Small intestine (tissue), 7 donors: Measurements from ENCODE around the gene NUP42. TPM values are rescaled to one million over a fixed set of nuclear protein-coding genes. Genes with fewer than 3 reads are reported as not detected.
"Not testable (repeated sequence)": the region's sequence is repeated elsewhere in the genome, so short reads cannot be mapped to it uniquely, and the experiment has no call there.

Source experiments
- DNase-seq, 2 donors: peaks; one replicate each; pipeline versions ENCODE4 v3.0.0 to v3.0.0-alpha.2; 2013
- FAIRE-seq: peaks from 2 replicates; lab custom pipeline; 2012; peaks lifted over from hg19 to GRCh38; lab: Jason Lieb, UNC
- H3K27ac ChIP-seq, 3 donors: one replicate each; pipeline ENCODE4 v1.5.1; 2013; ENCODE audit warnings: low read length in 2 of 3, mild to moderate bottlenecking in 2 of 3, control low read depth in 1 of 3, inconsistent platforms in 1 of 3, low read depth in 1 of 3, moderate library complexity in 1 of 3
- H3K27me3 ChIP-seq, 3 donors: one replicate each; pipeline ENCODE4 v1.6.1; 2013; ENCODE audit warnings: low read length in 3 of 3, inconsistent platforms in 1 of 3; ENCODE audit not compliant: control insufficient read depth in 3 of 3, insufficient read depth in 3 of 3
- H3K36me3 ChIP-seq, 3 donors: one replicate each; pipeline ENCODE4 v1.6.1; 2013; ENCODE audit warnings: low read length in 3 of 3, inconsistent platforms in 1 of 3, low read depth in 1 of 3, mild to moderate bottlenecking in 1 of 3, moderate library complexity in 1 of 3; ENCODE audit not compliant: control insufficient read depth in 3 of 3, insufficient read depth in 2 of 3
- H3K4me1 ChIP-seq, 3 donors: one replicate each; pipeline ENCODE4 v1.6.1; 2013; ENCODE audit warnings: low read length in 2 of 3, inconsistent platforms in 1 of 3, low read depth in 1 of 3, mild to moderate bottlenecking in 1 of 3, moderate library complexity in 1 of 3; ENCODE audit not compliant: control insufficient read depth in 3 of 3, insufficient read depth in 2 of 3
- H3K4me3 ChIP-seq, 3 donors: one replicate each; pipeline ENCODE4 v1.5.1; 2013; ENCODE audit warnings: low read length in 3 of 3, control low read depth in 1 of 3, inconsistent platforms in 1 of 3, low read depth in 1 of 3, mild to moderate bottlenecking in 1 of 3, moderate library complexity in 1 of 3
- H3K9me3 ChIP-seq, 2 donors: one replicate each; pipeline ENCODE4 v1.6.1; 2013; ENCODE audit warnings: low read depth in 1 of 2, low read length in 1 of 2; ENCODE audit not compliant: control insufficient read depth in 2 of 2, insufficient read depth in 1 of 2
- WGBS, 3 donors: extraction: QIAGEN DNeasy Blood & Tissue Kit; methylation state at CpG; one replicate each; pipeline ENCODE4 v1.1.7; 2013; 5-methylcytosine and 5-hydroxymethylcytosine counted together
- polyA plus RNA-seq, 4 donors: library from polyadenylated mRNA; stranded (reverse) in 3 of 4; unstranded in 1 of 4; fragments of 200-250 nt in 3 of 4; fragments of 120-200 nt in 1 of 4; gene quantifications; one replicate each; pipeline versions ENCODE4 v1.2.1 to v1.2.3, GENCODE V29; 2013
- donor health status: healthy with polysubstance abuse.
- donor health status: control.
- donor health status: control.
- donor health status: Bipolar disorder and iron deficiency.
- donor health status: healthy.

The NUP42 gene
- polyA plus RNA-seq, 4 donors, result 25.1 to 46.6 (median 32.4) TPM

- 41 to 77% (median 55%) methylated on average over 1 of the region's 1 CpG for WGBS, 3 donors
- DNase-seq (no peak), FAIRE-seq (no peak)
- H3K27me3 ChIP-seq, result no peaks in the 10 kb centered on the region
- H3K36me3 ChIP-seq, result peaks cover 3 to 19% (median 3%) of the 10 kb centered on the region in 3 donors
- peaks cover 3 to 9% (median 7%) of the 10 kb centered on the region in 3 donors for H3K4me1 ChIP-seq
- H3K4me3 ChIP-seq, result no peak overlapping the region
- H3K9me3 ChIP-seq, result peaks cover 0 to 4% of the 10 kb centered on the region in 2 donors
- H3K27ac ChIP-seq, result no peak overlapping the region
Observed at GRCh38 chr7:23185980-23186379, 4.1 kb downstream of the NUP42 start.

GRCh38 chr7:23191022-23191421 is 9.2 kb downstream of the NUP42 start:
- peaks cover 3 to 42% (median 7%) of the 10 kb centered on the region in 3 donors for H3K36me3 ChIP-seq

DNA sequence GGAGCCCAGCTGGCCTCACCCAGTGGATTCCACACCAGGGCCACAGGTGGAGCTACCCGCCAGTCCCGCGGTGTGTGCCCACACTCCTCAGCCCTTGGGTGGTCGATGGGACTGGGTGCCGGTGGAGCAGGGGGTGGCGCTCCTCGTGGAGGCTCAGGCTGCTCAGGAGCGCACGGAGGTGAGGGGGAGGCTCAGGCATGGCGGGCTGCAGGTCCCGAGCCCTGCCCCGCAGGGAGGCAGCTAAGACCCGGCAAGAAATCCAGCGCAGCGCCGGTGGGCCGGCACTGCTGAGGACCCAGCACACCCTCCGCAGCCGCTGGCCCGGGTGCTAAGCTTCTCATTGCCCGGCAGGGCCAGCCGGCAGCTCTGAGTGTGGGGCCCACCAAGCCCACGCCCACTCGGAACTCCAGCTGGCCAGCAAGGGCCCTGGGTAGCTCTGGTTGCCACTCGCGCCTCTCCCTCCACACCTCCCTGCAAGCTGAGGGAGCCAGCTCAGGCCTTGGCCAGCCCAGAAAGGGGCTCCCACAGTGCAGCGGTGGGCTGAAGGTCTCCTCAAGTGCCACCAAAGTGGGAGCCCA is 11.9 kb downstream of the NUP42 start:
- not testable (repeated sequence) for H3K9me3 ChIP-seq, FAIRE-seq, H3K27me3 ChIP-seq, H3K4me1 ChIP-seq, H3K27ac ChIP-seq, H3K4me3 ChIP-seq, DNase-seq
- 95 to 98% (median 97%) methylated on average over 25 to 27 of the region's 27 CpGs for WGBS, 3 donors
- peaks cover 3 to 37% (median 7%) of the 10 kb centered on the region in 3 donors for H3K36me3 ChIP-seq

More at GRCh38 chr7:23191022-23191421, 9.2 kb downstream of the NUP42 start:
- FAIRE-seq (no peak), DNase-seq (no peak)
- no peak overlapping the region for H3K4me3 ChIP-seq
- H3K27me3 ChIP-seq, result no peaks in the 10 kb centered on the region
- 54 to 67% (median 57%) methylated on average over 2 of the region's 2 CpGs for WGBS, 3 donors
- no peaks in the 10 kb centered on the region for H3K4me1 ChIP-seq
- peaks cover 0 to 4% of the 10 kb centered on the region in 2 donors for H3K9me3 ChIP-seq
- H3K27ac ChIP-seq, result no peak overlapping the region

DNA sequence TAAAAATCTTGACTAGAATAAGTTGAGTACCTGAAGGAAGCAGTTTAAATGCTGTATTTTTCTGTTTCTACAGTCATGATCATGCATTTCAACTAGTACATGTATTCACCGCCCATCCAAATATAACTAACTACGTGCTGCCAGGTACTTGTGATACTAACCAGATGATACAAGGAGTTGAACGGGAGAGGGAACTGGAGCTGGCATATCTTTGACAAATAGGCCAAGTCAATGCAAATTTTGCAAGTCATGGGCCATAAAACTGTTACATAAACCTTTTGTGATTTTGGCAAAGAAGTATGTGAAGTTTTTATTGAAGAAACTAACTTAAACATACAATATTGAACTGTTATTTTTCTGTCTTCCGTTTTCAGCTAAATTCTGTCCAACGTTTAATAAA is 14.5 kb downstream of the NUP42 start:
- H3K9me3 ChIP-seq, result no peaks in the 10 kb centered on the region
- no peak overlapping the region for H3K27ac ChIP-seq
- H3K4me3 ChIP-seq, result no peak overlapping the region
- H3K36me3 ChIP-seq, result peaks cover 11 to 42% (median 11%) of the 10 kb centered on the region in 3 donors
- FAIRE-seq, result no peak
- WGBS, 3 donors, result 68 to 80% (median 74%) methylated on average over 5 of the region's 5 CpGs
- H3K27me3 ChIP-seq, result no peaks in the 10 kb centered on the region
- DNase-seq, result no peak
- H3K4me1 ChIP-seq, result no peaks in the 10 kb centered on the region

GRCh38 chr7:23197745-23198144 is 15.9 kb downstream of the NUP42 start:
- not testable (repeated sequence) for DNase-seq, H3K27ac ChIP-seq, H3K4me1 ChIP-seq, FAIRE-seq, H3K9me3 ChIP-seq, H3K27me3 ChIP-seq, H3K4me3 ChIP-seq
- WGBS, 3 donors, result 95 to 97% (median 96%) methylated on average over 5 of the region's 5 CpGs
- H3K36me3 ChIP-seq, result peaks cover 11 to 36% (median 11%) of the 10 kb centered on the region in 3 donors

DNA sequence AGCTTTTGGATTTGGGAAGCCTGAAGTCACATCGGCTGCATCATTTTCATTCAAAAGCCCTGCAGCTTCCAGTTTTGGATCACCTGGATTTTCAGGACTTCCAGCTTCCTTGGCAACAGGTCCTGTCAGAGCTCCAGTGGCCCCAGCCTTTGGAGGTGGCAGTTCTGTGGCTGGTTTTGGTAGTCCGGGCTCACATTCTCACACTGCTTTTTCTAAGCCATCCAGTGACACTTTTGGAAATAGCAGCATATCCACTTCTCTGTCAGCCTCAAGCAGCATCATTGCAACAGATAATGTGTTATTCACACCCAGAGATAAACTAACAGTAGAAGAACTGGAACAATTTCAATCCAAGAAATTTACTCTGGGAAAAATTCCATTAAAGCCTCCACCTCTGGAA is 18.5 kb downstream of the NUP42 start:
- H3K27me3 ChIP-seq, result no peaks in the 10 kb centered on the region
- no peak overlapping the region for H3K4me3 ChIP-seq
- no peaks in the 10 kb centered on the region for H3K9me3 ChIP-seq
- no peak for DNase-seq
- H3K4me1 ChIP-seq, result no peaks in the 10 kb centered on the region
- WGBS, 3 donors, result 92 to 97% (median 95%) methylated on average over 2 of the region's 2 CpGs
- H3K27ac ChIP-seq, result no peak overlapping the region
- H3K36me3 ChIP-seq, result peaks cover 7 to 19% (median 11%) of the 10 kb centered on the region in 3 donors
- no peak for FAIRE-seq

DNA sequence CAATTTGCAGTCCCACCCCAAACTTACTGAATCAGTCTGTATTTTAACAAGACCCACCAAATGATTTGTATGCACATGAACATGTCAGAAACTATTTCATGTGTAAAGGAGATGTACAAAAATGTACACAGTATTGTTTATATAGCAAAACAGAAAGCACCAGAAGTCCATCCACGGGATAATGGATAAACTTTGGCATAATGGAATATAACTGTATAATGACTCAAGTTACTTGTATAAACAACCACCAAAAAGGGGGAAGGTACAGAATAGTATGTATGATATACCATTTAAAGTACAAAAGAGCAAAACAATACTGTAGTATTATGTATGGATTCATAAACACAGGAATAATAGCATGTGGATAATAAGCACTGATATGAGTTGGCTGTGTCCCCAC is 22.4 kb downstream of the NUP42 start:
- H3K36me3 ChIP-seq, result peaks cover 6 to 13% (median 9%) of the 10 kb centered on the region in 3 donors
- no peaks in the 10 kb centered on the region for H3K27me3 ChIP-seq
- 73 to 91% (median 76%) methylated on average over 1 of the region's 1 CpG for WGBS, 3 donors
- FAIRE-seq, result no peak
- H3K4me1 ChIP-seq, result peaks cover 0 to 2% (median 0%) of the 10 kb centered on the region in 3 donors
- no peak for DNase-seq
- no peak overlapping the region for H3K27ac ChIP-seq
- no peaks in the 10 kb centered on the region for H3K9me3 ChIP-seq
- H3K4me3 ChIP-seq, result no peak overlapping the region

DNA sequence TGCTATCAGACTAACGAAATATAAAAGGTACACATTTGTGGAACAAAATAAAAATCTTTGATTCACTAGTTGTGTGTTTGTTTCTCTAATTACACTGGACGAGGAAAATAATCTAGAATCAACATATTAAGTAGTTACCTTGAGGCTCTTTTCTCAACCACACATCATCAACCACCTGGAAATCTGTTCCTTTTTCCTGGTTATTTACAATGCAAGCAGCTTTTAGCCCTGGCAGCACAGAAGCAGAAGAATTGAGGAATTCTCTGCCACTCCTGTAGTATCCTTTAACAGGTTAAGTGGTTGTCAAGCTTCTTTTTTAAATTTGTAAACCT is 23.7 kb downstream of the NUP42 start:
- peak in 1 of 2 donors; percentile 18 for DNase-seq
- H3K36me3 ChIP-seq, result peaks cover 0 to 8% (median 0%) of the 10 kb centered on the region in 3 donors
- FAIRE-seq, result no peak
- peak overlapping the region in 2 of 3 donors; percentile 18 to 73 for H3K27ac ChIP-seq
- H3K4me1 ChIP-seq, result peaks cover 0 to 2% (median 0%) of the 10 kb centered on the region in 3 donors
- H3K9me3 ChIP-seq, result no peaks in the 10 kb centered on the region
- H3K27me3 ChIP-seq, result no peaks in the 10 kb centered on the region
- 60 to 71% (median 66%) methylated on average over 2 of the region's 2 CpGs for WGBS, 3 donors
- peak overlapping the region in 2 of 3 donors; percentile 39 to 45 for H3K4me3 ChIP-seq
